ENCODE results near the gene PLCXD1.
"Not testable (repeated sequence)": the region's sequence is repeated elsewhere in the genome, so short reads cannot be mapped to it uniquely, and the experiment has no call there.

Gene PLCXD1

GRCh38 chrX:276581-277201 lies 4.5 kb upstream of the PLCXD1 start:
- DNase-seq (ENCODE audit: extremely low read depth, low read depth) = no peak
- TF ChIP-seq CTCF (IDR thresholded peaks at IDR 0.05; ENCODE audit: low read depth, low read length, missing control alignments) = no peak
- peak overlapping the region; percentile 41 for H3K4me3 ChIP-seq (replicated peaks; ENCODE audit: low read depth, low read length)

GRCh38 chrX:279757-280604 lies 1.2 kb upstream of the PLCXD1 start:
- not testable (repeated sequence) for H3K4me3 ChIP-seq (replicated peaks; ENCODE audit: low read depth, low read length); DNase-seq (ENCODE audit: extremely low read depth, low read depth)

- not testable (repeated sequence) for DNase-seq (ENCODE audit: extremely low read depth, low read depth); H3K4me3 ChIP-seq (replicated peaks; ENCODE audit: low read depth, low read length)
Measured at GRCh38 chrX:280722-281121, 459 bp upstream of the PLCXD1 start.

- peak overlapping the region; percentile 40 for H3K4me3 ChIP-seq (replicated peaks; ENCODE audit: low read depth, low read length)
Measured at GRCh38 chrX:282000-282681, 960 bp downstream of the PLCXD1 start.

GRCh38 chrX:283115-283845 lies 2.1 kb downstream of the PLCXD1 start:
- H3K4me3 ChIP-seq (replicated peaks; ENCODE audit: low read depth, low read length) = peak overlapping the region; percentile 49
- DNase-seq (ENCODE audit: extremely low read depth, low read depth) = peak; percentile 70

More at GRCh38 chrX:282000-282681, 960 bp downstream of the PLCXD1 start:
- not testable (repeated sequence) for DNase-seq (ENCODE audit: extremely low read depth, low read depth)

GRCh38 chrX:285076-285677 lies 4.0 kb downstream of the PLCXD1 start:
- no peak for DNase-seq (ENCODE audit: extremely low read depth, low read depth)
- no peak for TF ChIP-seq CTCF (IDR thresholded peaks at IDR 0.05; ENCODE audit: low read depth, low read length, missing control alignments)
- H3K4me3 ChIP-seq (replicated peaks; ENCODE audit: low read depth, low read length) = no peak overlapping the region

More at GRCh38 chrX:283115-283845, 2.1 kb downstream of the PLCXD1 start:
- no peak for TF ChIP-seq CTCF (IDR thresholded peaks at IDR 0.05; ENCODE audit: low read depth, low read length, missing control alignments)

GRCh38 chrX:287670-288069 lies 6.5 kb downstream of the PLCXD1 start:
- H3K4me3 ChIP-seq (replicated peaks; ENCODE audit: low read depth, low read length) = no peak overlapping the region
- TF ChIP-seq CTCF (IDR thresholded peaks at IDR 0.05; ENCODE audit: low read depth, low read length, missing control alignments) = no peak
- DNase-seq (ENCODE audit: extremely low read depth, low read depth) = no peak
